HepG2 (cell line): ENCODE data around the gene GNB1. TPM values are rescaled to one million over a fixed set of nuclear protein-coding genes. Genes with fewer than 3 reads are reported as not detected.

Source experiments
- CBX1 ChIP-seq: IDR thresholded peaks from one replicate; pipeline ENCODE4 v1.6.1; 2016; ENCODE audit warnings: antibody characterized with exemption, low read depth
- DRAP1 ChIP-seq: IDR thresholded peaks from 2 replicates; pipeline ENCODE4 v1.6.1; 2016; ENCODE audit warnings: missing genetic modification reagents, missing compliant biosample characterization
- GABPB1 ChIP-seq: IDR thresholded peaks from 2 replicates; pipeline ENCODE4 v1.6.1; 2016; ENCODE audit warnings: mild to moderate bottlenecking, missing genetic modification reagents, moderate library complexity, missing compliant biosample characterization
- HMGXB4 ChIP-seq, 2 experiments: sonication (generic) in 1 of 2; formaldehyde crosslinking in 1 of 2; IDR thresholded peaks; 2 replicates each; pipeline versions ENCODE4 v1.4.0 to v1.6.1; 2018 to 2020; ENCODE audit warnings: missing genetic modification reagents in 2 of 2, borderline replicate concordance in 1 of 2, low read depth in 1 of 2, mild to moderate bottlenecking in 1 of 2, missing biosample characterization in 1 of 2
- KDM3A ChIP-seq: IDR thresholded peaks from 2 replicates; pipeline ENCODE4 v1.6.1; 2018; ENCODE audit warnings: low read depth, missing compliant biosample characterization
- KDM4B ChIP-seq: sonication (generic); formaldehyde crosslinking; IDR thresholded peaks from 2 replicates; pipeline ENCODE4 v1.4.0; 2020; ENCODE audit warnings: missing genetic modification reagents
- PPARG ChIP-seq: conservative IDR thresholded peaks from 2 replicates; pipeline ENCODE4 v1.6.1; 2016; ENCODE audit warnings: missing biosample characterization, missing genetic modification reagents
- REL ChIP-seq: sonication (generic); formaldehyde crosslinking; conservative IDR thresholded peaks from 2 replicates; pipeline ENCODE4 v1.8.0; 2022; ENCODE audit warnings: mild to moderate bottlenecking, missing genetic modification reagents, moderate library complexity
- SPEN ChIP-seq: sonication (generic); formaldehyde crosslinking; IDR thresholded peaks from 2 replicates; pipeline ENCODE4 v1.5.1; 2020; ENCODE audit warnings: low read depth, mild to moderate bottlenecking, missing genetic modification reagents
- SRY ChIP-seq: sonication (generic); formaldehyde crosslinking; IDR thresholded peaks from 2 replicates; pipeline ENCODE4 v1.8.0; 2022; ENCODE audit warnings: mild to moderate bottlenecking, missing genetic modification reagents
- U2AF1 ChIP-seq: fragments of 200-400 bp; formaldehyde crosslinking; optimal IDR thresholded peaks from 2 replicates; pipeline ENCODE3; 2017; ENCODE audit warnings: mild to moderate bottlenecking, low read depth, low read length
- ZBTB40 ChIP-seq, 2 experiments: fragments of 450-650 bp in 1 of 2; sonication (generic) in 1 of 2; formaldehyde crosslinking in 1 of 2; IDR thresholded peaks; 2 replicates each; pipeline versions ENCODE4 v1.6.1 to v1.8.0; 2016 to 2022; ENCODE audit warnings: antibody characterized with exemption in 1 of 2, mild to moderate bottlenecking in 1 of 2, missing genetic modification reagents in 1 of 2
- ZEB1 ChIP-seq: IDR thresholded peaks from 2 replicates; pipeline ENCODE4 v1.6.1; 2012; ENCODE audit warnings: mild to moderate bottlenecking, low read depth, inconsistent platforms; ENCODE audit not compliant: insufficient replicate concordance
- ZNF180 ChIP-seq: sonication (generic); formaldehyde crosslinking; IDR thresholded peaks from 2 replicates; pipeline ENCODE4 v1.4.0; 2020; ENCODE audit warnings: low read depth, missing genetic modification reagents, borderline replicate concordance
- ZNF44 ChIP-seq: sonication (generic); formaldehyde crosslinking; IDR thresholded peaks from 2 replicates; pipeline ENCODE4 v1.5.1; 2020; ENCODE audit warnings: mild to moderate bottlenecking, missing genetic modification reagents
- ZNF572 ChIP-seq: sonication (generic); formaldehyde crosslinking; IDR thresholded peaks from 2 replicates; pipeline ENCODE4 v1.5.1; 2020; ENCODE audit warnings: mild to moderate bottlenecking, missing genetic modification reagents
- ZNF644 ChIP-seq: IDR thresholded peaks from 2 replicates; pipeline ENCODE4 v1.6.1; 2016; ENCODE audit warnings: low read depth
- ZNF678 ChIP-seq: sonication (generic); formaldehyde crosslinking; IDR thresholded peaks from 2 replicates; pipeline ENCODE4 v1.4.0; 2020; ENCODE audit warnings: mild to moderate bottlenecking, missing genetic modification reagents
- polyA plus RNA-seq, 8 experiments: library from polyadenylated mRNA; depleted of rRNA in 3 of 8; stranded (reverse) in 7 of 8; unstranded in 1 of 8; fragments of >200 nt; fragmentation: Illumina TruSeq in 4 of 8; extraction: Trizol in 4 of 8; gene quantifications; 2 replicates each; pipeline versions ENCODE4 v1.2.1 to v1.2.3, GENCODE V29; 2011 to 2016; ENCODE audit warnings: low read depth in 4 of 8, missing spikeins in 1 of 8, mixed read lengths in 1 of 8; ENCODE audit not compliant: insufficient read depth in 1 of 8
- total RNA-seq, 5 experiments: library from RNA; depleted of rRNA; stranded (reverse); fragments of >200 nt; fragmentation: Illumina TruSeq; extraction: Trizol; gene quantifications; 2 replicates each; pipeline ENCODE4 v1.2.3, GENCODE V29; 2016; ENCODE audit warnings: low read depth in 1 of 5

The GNB1 gene
- total and polyA plus RNA-seq, 2 of the 13 experiments (the other 11 are each of a cell fraction or from before 2014, with no cell fraction given) = 66.2 to 327 TPM

- TF ChIP-seq KDM4B (CRISPR knock-in tag) = no peak
- TF ChIP-seq ZNF180 (CRISPR knock-in tag) = no peak
- TF ChIP-seq SPEN (CRISPR knock-in tag) = no peak
- TF ChIP-seq ZNF644 (CRISPR knock-in tag) = no peak
- TF ChIP-seq CBX1 = no peak
- no peak for TF ChIP-seq ZNF572
- no peak for TF ChIP-seq ZEB1
- 0 out of 4 replicates have a peak, but pooled peaks of 1 of the 2 experiments have one; percentile 38 for TF ChIP-seq HMGXB4 (CRISPR knock-in tag; IDR thresholded peaks at IDR 0.05; ENCODE audit: borderline replicate concordance in 1 of 2, low read depth in 1 of 2)
- no peak for TF ChIP-seq U2AF1
- TF ChIP-seq SRY (CRISPR knock-in tag) = no peak
- TF ChIP-seq ZNF678 (CRISPR knock-in tag) = no peak
- no peak for TF ChIP-seq REL (CRISPR knock-in tag)
- TF ChIP-seq PPARG (CRISPR knock-in tag) = no peak
- TF ChIP-seq ZBTB40 (IDR thresholded peaks at IDR 0.05) = no peak
- no peak for TF ChIP-seq ZBTB40 (CRISPR knock-in tag; IDR thresholded peaks at IDR 0.05)
- TF ChIP-seq ZNF44 (CRISPR knock-in tag) = 0 out of 2 replicates have a peak, but pooled peaks have one; percentile 29
- 0 out of 2 replicates have a peak, but pooled peaks have one; percentile 61 for TF ChIP-seq KDM3A (CRISPR knock-in tag)
- 0 out of 2 replicates have a peak, but pooled peaks have one; percentile 28 for TF ChIP-seq DRAP1 (CRISPR knock-in tag)
- peak; percentile 43 for TF ChIP-seq GABPB1
Observed at GRCh38 chr1:1748686-1749321, 142.1 kb downstream of the GNB1 start (continued).
